ENCODE data around the gene BRIP1.

DNA sequence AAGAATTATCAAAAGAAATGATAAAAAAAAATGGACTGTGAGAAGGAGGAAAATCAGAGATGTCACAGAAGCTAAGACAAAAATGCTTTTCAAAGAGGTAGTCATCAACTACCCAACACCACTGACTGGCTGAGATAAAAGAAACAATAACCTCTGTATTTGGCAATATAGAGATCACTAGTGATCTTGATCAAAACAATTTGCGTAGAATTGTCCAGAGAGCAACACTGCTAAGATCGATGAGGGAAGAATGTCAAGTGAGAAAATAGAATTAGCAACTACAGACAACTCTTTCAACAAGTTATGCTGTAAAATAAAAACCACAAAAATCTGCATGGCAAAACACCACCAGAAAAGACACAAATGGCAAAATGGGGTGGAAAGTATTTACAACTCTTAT, 66.0 kb downstream of the BRIP1 start:
- TF ChIP-seq, protein P1, sequence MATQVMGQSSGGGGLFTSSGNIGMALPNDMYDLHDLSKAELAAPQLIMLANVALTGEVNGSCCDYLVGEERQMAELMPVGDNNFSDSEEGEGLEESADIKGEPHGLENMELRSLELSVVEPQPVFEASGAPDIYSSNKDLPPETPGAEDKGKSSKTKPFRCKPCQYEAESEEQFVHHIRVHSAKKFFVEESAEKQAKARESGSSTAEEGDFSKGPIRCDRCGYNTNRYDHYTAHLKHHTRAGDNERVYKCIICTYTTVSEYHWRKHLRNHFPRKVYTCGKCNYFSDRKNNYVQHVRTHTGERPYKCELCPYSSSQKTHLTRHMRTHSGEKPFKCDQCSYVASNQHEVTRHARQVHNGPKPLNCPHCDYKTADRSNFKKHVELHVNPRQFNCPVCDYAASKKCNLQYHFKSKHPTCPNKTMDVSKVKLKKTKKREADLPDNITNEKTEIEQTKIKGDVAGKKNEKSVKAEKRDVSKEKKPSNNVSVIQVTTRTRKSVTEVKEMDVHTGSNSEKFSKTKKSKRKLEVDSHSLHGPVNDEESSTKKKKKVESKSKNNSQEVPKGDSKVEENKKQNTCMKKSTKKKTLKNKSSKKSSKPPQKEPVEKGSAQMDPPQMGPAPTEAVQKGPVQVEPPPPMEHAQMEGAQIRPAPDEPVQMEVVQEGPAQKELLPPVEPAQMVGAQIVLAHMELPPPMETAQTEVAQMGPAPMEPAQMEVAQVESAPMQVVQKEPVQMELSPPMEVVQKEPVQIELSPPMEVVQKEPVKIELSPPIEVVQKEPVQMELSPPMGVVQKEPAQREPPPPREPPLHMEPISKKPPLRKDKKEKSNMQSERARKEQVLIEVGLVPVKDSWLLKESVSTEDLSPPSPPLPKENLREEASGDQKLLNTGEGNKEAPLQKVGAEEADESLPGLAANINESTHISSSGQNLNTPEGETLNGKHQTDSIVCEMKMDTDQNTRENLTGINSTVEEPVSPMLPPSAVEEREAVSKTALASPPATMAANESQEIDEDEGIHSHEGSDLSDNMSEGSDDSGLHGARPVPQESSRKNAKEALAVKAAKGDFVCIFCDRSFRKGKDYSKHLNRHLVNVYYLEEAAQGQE (IDR thresholded peaks at IDR 0.05; ENCODE audit: unreplicated experiment): no peak
- TF ChIP-seq, protein P2, sequence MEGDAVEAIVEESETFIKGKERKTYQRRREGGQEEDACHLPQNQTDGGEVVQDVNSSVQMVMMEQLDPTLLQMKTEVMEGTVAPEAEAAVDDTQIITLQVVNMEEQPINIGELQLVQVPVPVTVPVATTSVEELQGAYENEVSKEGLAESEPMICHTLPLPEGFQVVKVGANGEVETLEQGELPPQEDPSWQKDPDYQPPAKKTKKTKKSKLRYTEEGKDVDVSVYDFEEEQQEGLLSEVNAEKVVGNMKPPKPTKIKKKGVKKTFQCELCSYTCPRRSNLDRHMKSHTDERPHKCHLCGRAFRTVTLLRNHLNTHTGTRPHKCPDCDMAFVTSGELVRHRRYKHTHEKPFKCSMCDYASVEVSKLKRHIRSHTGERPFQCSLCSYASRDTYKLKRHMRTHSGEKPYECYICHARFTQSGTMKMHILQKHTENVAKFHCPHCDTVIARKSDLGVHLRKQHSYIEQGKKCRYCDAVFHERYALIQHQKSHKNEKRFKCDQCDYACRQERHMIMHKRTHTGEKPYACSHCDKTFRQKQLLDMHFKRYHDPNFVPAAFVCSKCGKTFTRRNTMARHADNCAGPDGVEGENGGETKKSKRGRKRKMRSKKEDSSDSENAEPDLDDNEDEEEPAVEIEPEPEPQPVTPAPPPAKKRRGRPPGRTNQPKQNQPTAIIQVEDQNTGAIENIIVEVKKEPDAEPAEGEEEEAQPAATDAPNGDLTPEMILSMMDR (conservative IDR thresholded peaks at IDR 0.05; ENCODE audit: low read depth in 2 of 2): no peak
- TF ChIP-seq EZH2 (IDR thresholded peaks at IDR 0.05; ENCODE audit: low read depth, unreplicated experiment) (no peak), POLR2AphosphoS5 (IDR thresholded peaks at IDR 0.05; ENCODE audit: low read depth) (no peak), JUNB (IDR thresholded peaks at IDR 0.05; ENCODE audit: unreplicated experiment) (no peak), CREB1 (CRISPR knock-in tag; IDR thresholded peaks at IDR 0.05; ENCODE audit: low read depth) (no peak), EZH2phosphoT487 (IDR thresholded peaks at IDR 0.05; ENCODE audit: unreplicated experiment) (no peak), STAT1 (IDR thresholded peaks at IDR 0.05; ENCODE audit: unreplicated experiment) (no peak), ZNF331 (CRISPR knock-in tag; IDR thresholded peaks at IDR 0.05; ENCODE audit: low read depth) (no peak), NANOG (IDR thresholded peaks at IDR 0.05; ENCODE audit: borderline replicate concordance) (no peak)
- TF ChIP-seq, protein P3, sequence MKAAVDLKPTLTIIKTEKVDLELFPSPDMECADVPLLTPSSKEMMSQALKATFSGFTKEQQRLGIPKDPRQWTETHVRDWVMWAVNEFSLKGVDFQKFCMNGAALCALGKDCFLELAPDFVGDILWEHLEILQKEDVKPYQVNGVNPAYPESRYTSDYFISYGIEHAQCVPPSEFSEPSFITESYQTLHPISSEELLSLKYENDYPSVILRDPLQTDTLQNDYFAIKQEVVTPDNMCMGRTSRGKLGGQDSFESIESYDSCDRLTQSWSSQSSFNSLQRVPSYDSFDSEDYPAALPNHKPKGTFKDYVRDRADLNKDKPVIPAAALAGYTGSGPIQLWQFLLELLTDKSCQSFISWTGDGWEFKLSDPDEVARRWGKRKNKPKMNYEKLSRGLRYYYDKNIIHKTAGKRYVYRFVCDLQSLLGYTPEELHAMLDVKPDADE (IDR thresholded peaks at IDR 0.05): no peak
- TF ChIP-seq, protein P4, sequence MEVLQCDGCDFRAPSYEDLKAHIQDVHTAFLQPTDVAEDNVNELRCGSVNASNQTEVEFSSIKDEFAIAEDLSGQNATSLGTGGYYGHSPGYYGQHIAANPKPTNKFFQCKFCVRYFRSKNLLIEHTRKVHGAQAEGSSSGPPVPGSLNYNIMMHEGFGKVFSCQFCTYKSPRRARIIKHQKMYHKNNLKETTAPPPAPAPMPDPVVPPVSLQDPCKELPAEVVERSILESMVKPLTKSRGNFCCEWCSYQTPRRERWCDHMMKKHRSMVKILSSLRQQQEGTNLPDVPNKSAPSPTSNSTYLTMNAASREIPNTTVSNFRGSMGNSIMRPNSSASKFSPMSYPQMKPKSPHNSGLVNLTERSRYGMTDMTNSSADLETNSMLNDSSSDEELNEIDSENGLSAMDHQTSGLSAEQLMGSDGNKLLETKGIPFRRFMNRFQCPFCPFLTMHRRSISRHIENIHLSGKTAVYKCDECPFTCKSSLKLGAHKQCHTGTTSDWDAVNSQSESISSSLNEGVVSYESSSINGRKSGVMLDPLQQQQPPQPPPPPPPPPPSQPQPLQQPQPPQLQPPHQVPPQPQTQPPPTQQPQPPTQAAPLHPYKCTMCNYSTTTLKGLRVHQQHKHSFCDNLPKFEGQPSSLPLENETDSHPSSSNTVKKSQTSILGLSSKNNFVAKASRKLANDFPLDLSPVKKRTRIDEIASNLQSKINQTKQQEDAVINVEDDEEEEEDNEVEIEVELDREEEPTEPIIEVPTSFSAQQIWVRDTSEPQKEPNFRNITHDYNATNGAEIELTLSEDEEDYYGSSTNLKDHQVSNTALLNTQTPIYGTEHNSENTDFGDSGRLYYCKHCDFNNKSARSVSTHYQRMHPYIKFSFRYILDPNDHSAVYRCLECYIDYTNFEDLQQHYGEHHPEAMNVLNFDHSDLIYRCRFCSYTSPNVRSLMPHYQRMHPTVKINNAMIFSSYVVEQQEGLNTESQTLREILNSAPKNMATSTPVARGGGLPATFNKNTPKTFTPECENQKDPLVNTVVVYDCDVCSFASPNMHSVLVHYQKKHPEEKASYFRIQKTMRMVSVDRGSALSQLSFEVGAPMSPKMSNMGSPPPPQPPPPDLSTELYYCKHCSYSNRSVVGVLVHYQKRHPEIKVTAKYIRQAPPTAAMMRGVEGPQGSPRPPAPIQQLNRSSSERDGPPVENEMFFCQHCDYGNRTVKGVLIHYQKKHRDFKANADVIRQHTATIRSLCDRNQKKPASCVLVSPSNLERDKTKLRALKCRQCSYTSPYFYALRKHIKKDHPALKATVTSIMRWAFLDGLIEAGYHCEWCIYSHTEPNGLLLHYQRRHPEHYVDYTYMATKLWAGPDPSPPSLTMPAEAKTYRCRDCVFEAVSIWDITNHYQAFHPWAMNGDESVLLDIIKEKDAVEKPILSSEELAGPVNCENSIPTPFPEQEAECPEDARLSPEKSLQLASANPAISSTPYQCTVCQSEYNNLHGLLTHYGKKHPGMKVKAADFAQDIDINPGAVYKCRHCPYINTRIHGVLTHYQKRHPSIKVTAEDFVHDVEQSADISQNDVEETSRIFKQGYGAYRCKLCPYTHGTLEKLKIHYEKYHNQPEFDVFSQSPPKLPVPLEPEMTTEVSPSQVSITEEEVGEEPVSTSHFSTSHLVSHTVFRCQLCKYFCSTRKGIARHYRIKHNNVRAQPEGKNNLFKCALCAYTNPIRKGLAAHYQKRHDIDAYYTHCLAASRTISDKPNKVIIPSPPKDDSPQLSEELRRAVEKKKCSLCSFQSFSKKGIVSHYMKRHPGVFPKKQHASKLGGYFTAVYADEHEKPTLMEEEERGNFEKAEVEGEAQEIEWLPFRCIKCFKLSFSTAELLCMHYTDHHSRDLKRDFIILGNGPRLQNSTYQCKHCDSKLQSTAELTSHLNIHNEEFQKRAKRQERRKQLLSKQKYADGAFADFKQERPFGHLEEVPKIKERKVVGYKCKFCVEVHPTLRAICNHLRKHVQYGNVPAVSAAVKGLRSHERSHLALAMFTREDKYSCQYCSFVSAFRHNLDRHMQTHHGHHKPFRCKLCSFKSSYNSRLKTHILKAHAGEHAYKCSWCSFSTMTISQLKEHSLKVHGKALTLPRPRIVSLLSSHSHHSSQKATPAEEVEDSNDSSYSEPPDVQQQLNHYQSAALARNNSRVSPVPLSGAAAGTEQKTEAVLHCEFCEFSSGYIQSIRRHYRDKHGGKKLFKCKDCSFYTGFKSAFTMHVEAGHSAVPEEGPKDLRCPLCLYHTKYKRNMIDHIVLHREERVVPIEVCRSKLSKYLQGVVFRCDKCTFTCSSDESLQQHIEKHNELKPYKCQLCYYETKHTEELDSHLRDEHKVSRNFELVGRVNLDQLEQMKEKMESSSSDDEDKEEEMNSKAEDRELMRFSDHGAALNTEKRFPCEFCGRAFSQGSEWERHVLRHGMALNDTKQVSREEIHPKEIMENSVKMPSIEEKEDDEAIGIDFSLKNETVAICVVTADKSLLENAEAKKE (CRISPR knock-in tag; IDR thresholded peaks at IDR 0.05): no peak

Measured in GM23338 (cell line).